NCI-H2227 (cell line): ENCODE data around the gene DRAP1.
"Not testable (repeated sequence)": the region's sequence is repeated elsewhere in the genome, so short reads cannot be mapped to it uniquely, and the experiment has no call there.

Experiments
- DNase-seq: peaks from one replicate; lab custom pipeline; 2025; ENCODE audit not compliant: unreplicated experiment; lab: John Stamatoyannopoulos, UW

The DRAP1 gene

DNA sequence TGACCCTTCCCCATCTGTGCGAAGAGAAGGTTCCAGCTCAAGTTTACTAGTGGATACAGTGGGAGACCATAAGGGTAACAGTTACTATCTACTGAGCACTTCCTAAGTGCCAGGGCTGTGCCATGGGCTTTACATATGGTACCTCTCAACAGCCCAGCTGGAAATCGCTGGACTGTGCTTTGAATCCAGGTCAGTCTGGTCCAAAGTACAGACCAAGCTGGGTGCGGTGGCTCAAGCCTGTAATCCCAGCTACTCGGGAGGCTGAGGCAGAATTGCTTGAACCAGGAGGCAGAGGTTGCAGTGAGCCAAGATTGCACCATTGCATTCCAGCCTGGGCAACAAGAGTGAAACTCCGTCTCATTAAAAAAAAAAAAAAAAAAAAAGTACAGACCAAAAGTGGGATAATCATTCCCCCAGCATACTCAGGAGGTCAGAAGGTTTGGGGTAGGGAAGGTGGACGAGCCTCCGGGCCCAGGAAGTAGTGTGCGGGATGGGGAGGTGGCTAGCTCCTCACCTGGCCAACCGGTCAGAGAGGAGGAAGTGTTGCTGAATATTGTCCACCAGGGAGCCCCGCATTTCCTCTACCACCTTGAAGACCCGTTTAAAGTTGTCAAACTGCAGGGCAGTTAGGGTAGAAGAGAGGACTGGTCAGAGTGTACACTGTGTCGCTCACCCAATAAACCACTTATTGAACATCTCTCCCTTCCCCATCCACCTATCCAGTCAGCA lies 33.3 kb upstream of the DRAP1 start:
- no peak for DNase-seq

DNA sequence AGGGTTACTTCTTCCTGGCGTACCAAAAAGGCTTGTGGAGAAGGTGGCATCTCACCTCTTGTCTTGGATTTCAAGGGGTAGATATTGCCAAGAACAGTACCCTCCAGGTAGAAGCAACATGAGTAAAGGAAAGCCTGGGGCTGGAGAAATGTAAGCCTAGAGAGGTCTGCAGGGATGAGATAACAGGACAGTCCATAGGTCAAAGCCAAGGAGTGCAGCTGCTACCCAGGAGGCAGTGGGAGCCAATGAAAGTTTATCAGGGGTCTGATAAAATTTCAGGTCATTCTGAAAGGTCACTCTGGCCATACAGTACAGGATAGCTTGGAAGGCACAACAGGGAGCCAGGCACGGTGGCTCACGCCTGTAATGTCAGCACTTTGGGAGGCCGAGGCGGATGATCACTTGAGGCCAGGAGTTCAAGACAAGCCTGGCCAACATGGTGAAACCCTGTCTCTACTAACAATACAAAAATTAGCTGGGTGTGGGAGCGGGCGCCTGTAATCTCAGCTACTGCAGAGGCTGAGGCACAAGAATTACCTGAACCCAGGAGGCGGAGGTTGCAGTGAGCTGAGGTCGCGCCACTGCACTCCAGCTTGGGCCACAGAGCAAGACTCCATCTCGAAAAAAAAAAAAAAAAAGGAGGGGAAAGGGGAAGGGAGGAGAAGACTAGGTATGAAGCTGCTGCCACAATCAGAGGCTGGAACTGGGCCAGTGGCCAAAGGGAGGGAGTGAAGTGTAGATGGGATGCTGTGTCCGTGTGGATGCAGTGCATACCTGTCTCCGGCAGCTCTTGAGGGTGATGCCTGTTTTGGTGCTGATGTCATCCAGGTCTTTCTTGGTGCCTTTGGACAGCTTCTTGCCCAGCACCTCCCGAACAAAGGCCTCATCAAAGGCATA lies 32.2 kb upstream of the DRAP1 start:
- DNase-seq = no peak

DNA sequence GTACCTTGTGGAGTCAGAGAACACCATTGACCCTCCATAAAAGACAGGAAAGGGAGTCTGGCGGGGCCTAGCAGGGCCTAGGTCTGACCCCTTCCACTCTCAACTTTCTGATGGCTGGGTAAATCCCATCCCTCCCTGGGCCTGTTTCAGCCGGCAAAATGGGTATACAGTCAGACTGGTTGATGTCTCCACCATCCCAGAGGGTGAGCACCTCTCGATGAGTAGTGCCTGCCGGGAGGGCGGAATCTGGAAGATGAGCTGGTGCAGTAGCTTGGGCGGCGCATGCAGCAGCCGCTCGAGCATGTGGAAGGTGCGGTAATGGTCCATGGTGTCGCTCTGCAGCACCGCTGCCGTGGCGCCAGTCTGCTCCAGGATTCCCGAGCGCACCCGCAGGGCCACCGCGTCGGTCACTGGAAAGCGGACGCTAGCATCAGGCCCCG lies 31.5 kb upstream of the DRAP1 start:
- DNase-seq = no peak

DNA sequence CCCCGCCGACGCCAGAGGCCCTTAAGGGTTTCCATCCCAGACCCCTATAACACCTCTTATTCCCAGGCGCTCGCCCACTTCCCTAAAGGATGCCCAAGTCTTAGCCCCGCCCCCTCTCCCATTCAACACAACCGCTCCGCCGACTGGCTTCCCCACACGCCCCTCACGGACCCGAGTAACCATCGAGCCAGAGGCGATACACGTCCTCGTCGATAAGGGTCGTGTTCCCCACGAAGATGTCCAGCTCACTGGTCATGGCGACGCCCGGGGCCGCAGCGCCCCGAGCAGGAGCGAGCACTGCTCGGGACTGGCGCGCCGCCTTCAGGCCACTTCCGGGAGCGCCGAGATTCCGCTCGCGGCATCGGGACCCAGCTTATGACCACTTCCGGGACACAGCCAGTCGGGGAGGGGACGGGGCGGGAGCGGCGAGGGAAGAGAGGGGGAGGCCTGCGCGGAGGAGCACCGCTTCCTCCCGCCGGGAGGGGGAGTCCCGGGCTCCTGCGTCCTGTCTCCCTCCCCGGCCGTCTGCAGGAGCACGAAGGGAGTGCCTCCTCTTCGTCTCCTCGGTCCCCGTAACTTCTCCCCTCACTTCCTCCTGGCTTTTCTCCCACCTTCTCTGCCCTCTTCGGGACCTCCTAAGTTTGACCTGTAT lies 30.9 kb upstream of the DRAP1 start, which contains the start of gene FIBP:
Gene FIBP, minus strand, starts transcription at position 309 of the 652 bp plus-strand sequence. Its CDS starts 53 bp downstream, at position 256.
- peak; percentile 97 for DNase-seq

DNA sequence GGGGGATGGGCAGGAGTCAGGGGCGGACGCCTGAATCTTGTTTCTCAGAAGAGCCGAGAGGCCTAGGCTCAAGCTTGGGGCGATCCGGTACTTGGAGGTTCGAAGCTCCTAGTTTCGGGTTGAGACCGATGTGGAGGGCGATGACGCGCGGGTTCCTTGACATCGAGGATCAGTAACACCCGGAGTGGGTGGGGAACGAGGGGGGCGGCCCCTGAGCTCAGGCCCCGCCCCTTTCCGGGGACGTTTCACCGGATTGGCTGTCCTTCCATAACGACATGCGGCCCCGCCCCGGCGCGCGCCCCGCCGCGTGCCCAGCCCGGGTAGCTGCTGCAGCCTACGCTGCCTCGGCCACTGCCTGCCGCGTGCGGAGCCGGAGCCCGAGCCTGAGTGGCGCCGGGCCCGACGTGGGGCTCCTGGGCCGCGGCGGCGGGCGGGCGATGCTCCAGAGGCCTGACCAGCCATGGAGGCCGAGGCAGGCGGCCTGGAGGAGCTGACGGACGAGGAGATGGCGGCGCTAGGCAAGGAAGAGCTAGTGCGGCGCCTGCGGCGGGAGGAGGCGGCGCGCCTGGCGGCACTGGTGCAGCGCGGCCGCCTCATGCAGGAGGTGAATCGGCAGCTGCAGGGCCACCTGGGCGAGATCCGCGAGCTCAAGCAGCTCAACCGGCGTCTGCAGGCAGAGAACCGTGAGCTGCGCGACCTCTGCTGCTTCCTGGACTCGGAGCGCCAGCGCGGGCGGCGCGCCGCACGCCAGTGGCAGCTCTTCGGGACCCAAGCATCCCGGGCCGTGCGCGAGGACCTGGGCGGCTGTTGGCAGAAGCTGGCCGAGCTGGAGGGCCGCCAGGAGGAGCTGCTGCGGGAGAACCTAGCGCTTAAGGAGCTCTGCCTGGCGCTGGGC lies 28.7 kb upstream of the DRAP1 start, which contains the start of gene CCDC85B:
Gene CCDC85B, plus strand, starts transcription at position 350 of the 895 bp plus-strand sequence. Its CDS starts 111 bp downstream, at position 461.
- DNase-seq = peak; percentile 98

DNA sequence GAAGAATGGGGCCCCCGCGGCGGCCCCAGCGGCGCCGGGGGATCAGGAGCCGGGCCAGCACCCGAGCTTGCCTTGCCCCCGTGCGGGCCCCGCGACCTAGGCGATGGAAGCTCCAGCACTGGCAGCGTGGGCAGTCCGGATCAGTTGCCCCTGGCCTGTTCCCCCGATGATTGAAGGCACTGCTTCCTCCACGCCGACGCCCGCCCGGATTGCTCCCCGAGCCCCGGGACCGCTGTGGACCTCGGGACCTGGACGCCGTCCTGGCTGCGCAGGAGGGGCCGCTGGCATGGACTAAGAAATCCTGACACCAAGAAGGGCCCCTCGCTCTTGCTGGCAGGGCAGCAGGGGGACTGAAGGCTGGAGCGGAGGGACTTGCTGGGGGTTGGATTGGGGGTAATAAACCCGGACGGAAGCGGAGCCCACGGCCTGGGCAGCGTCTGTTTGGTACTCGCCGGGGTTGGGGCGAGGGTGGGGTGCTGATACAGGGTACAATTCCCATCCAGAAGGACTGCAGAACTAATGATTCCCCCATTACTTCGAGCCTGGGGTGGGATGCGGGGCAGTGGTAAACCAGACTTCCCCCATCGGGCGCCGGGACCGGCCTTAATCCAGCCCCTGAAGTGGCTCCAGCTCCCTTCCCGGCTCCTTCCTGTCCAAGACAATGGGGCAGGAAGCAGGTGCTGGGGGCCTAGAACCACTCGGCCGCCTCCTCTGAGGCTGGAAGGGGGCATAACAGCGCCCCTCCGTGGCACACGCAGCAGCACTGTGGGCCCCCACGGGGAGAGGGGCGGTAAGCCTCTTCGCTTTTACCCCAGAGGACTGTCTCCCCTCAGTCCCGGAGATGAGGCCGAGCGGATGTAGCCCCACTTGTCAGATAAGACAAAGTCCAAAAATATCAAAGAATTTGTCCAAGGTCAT lies 27.7 kb upstream of the DRAP1 start:
- DNase-seq = peak; percentile 26

DNA sequence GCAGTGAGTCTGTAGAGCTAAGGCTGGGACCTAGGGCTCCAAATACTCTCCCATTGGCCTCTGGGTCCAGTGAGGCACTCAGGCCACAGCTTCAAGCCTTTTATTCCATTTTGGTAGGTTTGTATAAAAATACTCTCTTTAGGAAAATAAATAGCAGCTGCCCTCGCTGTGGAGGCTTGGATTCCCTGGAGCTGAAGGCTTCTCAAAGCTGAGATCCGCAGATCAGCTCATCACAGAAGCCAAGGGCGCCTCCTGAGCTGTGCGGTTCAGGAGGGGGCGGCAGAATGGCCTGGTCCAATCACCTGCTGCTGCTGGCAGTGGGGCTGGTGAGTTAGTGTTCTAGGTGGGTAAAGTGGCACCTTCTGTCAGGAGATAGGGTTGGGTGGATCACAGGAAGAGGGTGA lies 27.1 kb upstream of the DRAP1 start:
- not testable (repeated sequence) for DNase-seq

DNA sequence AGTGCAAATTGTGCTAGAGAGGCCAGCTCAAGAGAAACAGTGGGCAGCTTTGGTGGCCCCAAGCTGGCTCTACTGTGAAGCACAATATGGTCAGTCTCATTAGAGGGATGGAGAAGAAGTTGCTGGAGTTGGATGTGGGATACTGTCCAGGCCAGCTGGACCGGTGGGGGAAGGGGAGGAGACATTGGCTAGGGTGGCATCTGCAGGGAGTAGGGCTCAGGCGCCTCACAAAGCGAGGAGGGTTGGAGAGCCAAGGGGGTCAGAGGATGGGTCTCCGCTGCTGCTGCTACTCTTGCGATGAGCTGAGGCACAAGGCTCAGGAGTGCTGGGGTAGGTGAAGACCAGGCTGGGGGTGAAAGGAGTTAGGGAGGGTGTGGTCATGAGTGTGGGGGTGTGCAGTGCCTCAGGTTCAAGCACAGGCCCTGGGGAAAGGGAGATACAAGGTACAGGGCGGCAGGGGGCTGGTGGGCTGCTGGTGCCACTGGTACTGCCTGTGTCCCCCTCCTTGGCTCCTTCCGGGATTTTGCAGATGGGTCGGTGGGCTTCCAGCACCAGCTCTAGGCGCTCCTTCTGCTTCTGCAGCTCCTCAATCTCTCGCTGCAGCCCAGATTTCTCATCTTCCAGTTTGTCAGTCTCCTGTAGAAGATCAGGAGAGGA lies 26.4 kb upstream of the DRAP1 start:
- no peak for DNase-seq

DNA sequence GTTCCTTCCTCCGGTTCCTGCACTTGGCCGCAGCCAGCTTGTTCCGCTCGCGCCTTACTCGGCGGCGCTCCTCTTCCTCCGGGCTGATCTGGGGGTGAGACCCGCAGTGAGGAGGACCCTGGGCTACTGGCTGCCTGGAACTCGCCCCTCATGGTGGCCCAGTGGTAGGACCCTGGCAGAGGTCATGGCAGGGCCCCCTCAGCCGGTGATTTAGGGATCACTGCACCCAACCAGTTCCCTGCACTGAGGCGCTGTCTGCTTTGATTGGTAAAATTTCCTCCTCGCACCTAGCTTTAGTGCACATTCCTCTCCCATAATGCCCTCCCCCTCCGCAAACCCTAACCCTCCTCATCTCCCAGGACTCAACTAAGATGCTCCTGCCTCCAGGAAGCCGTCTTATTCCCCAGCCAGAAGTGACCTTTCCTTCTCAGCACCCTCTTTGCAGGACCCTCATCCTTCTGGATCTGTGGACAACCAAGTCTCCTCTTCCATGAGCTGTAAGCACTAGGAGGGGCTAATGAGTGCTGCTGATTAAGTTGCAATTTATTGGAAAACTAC lies 25.1 kb upstream of the DRAP1 start:
- no peak for DNase-seq

DNA sequence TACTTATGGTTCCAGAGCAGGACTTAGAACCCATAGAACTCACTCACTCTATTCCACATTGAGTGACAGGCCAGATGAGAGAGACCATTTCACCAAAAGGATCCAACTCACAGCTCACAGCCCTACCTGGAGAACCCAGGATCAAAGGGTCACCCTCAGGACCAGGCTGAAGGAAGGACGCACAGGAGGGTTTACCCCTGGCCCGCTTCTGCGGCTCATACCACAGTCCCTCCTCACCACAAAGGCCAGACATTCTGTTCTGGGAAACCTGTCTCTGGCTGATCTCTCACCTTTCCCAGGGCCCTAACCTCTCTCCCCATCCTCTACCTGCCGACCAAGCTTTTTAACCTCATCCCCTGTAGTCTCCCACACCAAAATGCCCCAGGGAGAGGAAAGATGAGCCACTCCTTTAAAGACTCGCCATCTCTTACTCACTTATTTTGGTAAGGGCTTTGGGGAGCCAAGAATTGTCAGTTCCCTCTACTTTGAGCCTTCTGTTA lies 23.7 kb upstream of the DRAP1 start:
- no peak for DNase-seq

DNA sequence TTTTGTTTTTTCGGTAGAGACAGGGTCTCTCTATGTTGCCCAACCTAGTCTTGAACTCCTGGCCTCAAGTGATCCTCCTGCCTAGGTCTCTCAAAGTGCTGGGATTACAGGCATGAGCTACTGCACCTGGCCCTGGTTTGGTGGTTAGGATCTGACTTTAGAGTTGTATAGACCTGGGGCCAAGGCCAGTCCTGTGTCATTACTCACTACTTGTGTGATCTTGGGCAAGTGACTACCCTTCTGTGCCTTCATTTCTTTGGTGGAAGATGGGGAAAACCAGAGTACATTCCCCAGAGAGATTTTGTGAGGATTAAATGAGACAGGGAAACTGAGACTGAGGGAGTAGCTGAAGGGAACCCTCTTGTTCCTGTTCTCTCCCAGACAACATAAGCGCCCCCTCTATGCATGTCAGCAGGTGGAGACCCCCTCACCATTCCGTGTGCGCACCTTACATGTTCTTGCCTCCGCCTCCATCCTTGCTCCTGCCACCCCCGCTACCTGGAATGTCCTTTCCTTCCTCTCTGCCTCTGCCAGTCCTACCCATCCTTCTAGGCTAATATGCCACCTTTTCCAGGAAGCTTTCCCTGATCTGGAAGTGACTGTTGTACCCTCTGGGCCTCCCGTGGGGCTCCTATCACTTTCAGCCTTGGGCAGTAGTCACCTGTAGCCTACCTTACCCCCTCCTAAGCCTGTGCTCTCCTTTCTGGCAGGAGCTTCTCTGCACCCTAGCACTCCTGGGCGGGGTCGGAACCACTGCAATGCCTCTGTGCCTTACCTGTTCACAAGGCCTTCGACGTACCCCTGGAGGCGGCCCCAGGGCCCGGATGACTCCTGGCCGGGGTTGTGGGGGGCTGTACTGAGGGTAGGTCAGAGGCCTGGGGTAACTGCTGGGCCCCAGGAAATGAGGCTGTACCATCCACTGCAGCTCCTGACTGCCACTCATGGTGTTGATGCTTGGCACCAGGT lies 22.9 kb upstream of the DRAP1 start:
- DNase-seq = no peak

DNA sequence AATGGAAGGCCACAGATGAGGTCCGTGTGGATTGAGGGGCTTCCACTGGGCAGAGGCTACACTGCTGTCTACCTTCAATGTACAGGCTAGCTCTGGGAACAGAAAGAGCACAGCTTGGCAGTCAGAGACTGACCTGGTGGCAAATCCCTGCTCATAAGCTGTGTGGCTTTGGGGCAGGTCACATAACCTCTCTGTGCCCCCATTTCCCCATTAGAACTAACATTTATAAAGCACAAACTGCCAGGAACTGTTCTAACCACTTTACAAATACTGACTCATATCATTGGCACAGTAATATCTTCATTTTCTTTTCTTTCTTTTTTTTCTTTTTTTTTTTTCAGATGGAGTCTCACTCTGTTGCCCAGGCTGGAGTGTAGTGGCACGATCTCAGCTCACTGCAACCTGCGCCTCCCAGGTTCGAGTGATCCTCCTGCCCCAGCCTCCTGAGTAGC lies 22.2 kb upstream of the DRAP1 start:
- DNase-seq = no peak

DNA sequence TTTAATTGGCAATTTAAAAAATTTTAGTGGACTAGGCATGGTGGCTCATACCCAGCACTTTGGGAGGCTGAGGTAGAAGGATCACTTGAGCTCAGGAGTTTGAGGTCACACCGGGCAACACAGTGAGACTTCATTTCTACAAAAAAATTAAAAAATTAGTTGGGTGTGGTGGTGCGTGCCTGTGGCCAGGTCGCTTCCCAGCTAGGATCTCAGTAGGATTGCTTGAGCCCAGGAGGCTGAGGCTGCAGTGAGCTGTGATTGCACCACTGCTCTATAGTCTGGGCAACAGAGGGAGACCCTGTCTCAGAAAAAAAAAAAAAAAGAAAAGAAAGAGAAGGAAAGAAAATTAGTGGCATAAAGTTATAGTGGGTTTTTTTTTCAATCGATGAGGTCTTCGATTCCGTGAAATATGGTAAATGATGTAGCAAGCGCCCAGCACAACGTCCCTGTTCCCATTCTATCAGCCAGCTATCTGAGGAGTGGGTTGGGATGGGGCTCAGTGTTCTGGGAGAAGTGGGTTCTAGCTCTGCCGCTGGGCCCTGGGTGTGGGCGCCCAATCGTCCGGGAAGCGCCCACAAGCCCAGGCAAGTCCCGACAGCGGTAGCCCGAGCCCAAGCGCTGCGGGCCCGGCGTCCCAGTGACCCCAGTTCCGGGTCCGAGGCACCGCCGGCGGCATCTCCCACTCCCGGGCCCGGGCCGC lies 20.4 kb upstream of the DRAP1 start:
- DNase-seq = no peak

DNA sequence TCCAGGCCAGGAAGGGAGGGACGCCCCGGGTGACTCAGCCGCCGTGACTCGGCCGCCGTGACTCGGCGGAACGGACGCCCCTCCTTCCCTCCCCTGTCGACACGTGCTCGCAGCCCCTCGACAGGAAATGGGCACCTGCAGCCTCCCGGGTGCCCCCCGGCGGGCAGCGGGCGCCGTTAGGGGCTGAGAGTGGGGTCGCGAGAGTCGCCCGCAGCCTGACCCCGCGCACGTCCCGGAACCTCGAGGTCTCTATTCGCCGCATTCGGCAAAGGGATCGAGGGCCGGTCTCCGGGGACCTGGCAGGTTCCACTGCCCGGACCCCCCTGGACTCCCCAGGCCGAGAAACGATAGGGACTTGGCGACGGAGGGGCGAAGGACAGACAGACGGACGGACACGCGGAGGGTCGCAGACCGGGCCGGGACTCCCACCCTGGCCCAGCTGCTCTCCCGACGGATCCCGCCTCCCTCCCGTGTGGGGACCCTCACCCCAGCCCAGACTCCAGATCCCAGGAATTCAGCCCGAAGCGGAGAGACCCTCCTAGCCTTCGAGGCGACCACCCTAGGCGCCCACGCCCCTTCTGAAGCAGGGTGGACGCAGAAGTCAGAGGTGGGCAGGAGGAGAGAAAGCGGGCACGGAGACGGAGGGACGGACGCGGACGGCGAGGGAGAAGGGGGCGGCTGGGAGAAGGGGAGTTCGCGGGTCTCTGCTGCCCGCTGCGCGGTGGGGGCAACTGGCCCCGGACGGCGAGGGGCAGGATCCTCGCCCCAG lies 19.7 kb upstream of the DRAP1 start:
- peak; percentile 22 for DNase-seq

DNA sequence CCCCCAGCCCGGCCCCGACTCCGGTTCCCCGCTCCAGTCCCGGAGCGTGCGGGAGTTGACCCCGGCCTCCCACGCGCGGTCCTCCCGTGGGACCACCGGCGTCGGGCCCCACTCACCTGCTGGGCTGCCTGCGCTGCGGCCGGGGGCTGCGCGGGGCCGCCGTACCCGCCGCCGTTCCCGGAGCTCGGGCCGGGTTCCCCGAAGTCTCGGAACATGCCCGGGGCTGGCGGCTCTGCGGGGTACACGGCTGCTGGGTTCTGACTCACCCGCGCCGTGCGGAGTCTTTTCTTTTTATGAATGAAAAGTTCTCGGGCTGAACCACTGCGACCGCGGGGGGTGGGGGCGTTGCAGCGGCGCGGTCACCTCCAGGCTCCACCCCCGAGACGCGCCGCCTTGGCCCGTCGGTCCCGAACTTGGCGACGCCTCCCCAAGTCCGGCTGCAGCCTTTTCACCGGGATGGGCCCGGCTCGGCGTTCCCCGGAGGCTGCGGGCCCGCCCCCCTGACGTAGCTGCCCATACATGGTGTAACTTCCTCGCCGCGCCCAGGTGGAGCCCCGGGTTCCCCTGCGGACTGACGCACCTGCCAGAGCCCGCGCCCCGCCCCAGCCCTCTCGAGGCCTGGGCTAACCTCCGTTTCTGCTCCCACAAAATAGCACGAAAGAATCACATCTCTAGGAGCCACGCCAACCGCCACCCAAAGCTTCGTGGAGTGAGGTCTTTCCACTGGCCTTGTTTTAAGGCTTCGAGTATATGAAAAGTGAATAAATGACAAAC lies 18.9 kb upstream of the DRAP1 start, which contains the start of gene FOSL1:
Gene FOSL1, minus strand, starts transcription at position 264 of the 774 bp plus-strand sequence. Its CDS starts 49 bp downstream, at position 215.
- peak; percentile 79 for DNase-seq
